H1 (cell line): Measurements from ENCODE around the gene GULP1. TPM values are rescaled to one million over a fixed set of nuclear protein-coding genes. Genes with fewer than 3 reads are reported as not detected.

Source experiments
- CTCF ChIA-PET: fragments of 300-600 bp; sonication (Branson Sonifier 250); formaldehyde crosslinking; loops from one replicate; lab custom pipeline; 2021; ENCODE audit not compliant: partially characterized antibody; lab: Charles Lee
- POLR2A ChIA-PET: fragments of 300-600 bp; sonication (Branson Sonifier 250); formaldehyde crosslinking; loops from one replicate; lab custom pipeline; 2021; ENCODE audit warnings: inconsistent platforms; ENCODE audit not compliant: partially characterized antibody; lab: Charles Lee
- DNase-seq, 2 experiments: peaks; one replicate each; pipeline versions ENCODE4 v3.0.0 to v3.0.0-alpha.2; 2010 to 2022; ENCODE audit warnings: low spot score in 2 of 2, low read depth in 1 of 2, mixed read lengths in 1 of 2
- FAIRE-seq: peaks from 2 replicates; lab custom pipeline; 2011; peaks lifted over from hg19 to GRCh38; lab: Jason Lieb, UNC
- H2AFZ ChIP-seq: 2 replicates; pipeline ENCODE4 v1.8.1; 2012; ENCODE audit warnings: low read length, inconsistent platforms
- H2AK5ac ChIP-seq: 2 replicates; pipeline ENCODE4 v1.6.1; 2013; ENCODE audit warnings: low read depth, low read length
- H2BK120ac ChIP-seq: replicated peaks from 2 replicates; pipeline ENCODE3; 2013; ENCODE audit warnings: low read depth, low read length, inconsistent platforms
- H2BK12ac ChIP-seq: 2 replicates; pipeline ENCODE4 v1.6.1; 2013; ENCODE audit warnings: low read depth, low read length
- H2BK15ac ChIP-seq: 2 replicates; pipeline ENCODE4 v1.6.1; 2013; ENCODE audit warnings: low read length
- H2BK20ac ChIP-seq: 2 replicates; pipeline ENCODE4 v1.6.1; 2013; ENCODE audit warnings: low read length
- H2BK5ac ChIP-seq: 2 replicates; pipeline ENCODE4 v1.6.1; 2013; ENCODE audit warnings: low read depth, low read length
- H3K14ac ChIP-seq: 2 replicates; pipeline ENCODE4 v1.6.1; 2013; ENCODE audit warnings: inconsistent platforms; ENCODE audit not compliant: insufficient read length
- H3K18ac ChIP-seq: 2 replicates; pipeline ENCODE4 v1.6.1; 2013; ENCODE audit warnings: low read length; ENCODE audit errors: extremely low read depth
- H3K23ac ChIP-seq: 2 replicates; pipeline ENCODE4 v1.6.1; 2013; ENCODE audit warnings: inconsistent platforms; ENCODE audit not compliant: insufficient read length
- H3K23me2 ChIP-seq: 2 replicates; pipeline ENCODE4 v1.6.1; 2013; ENCODE audit warnings: low read depth, low read length
- H3K27ac ChIP-seq: 2 replicates; pipeline ENCODE4 v1.6.1; 2011; ENCODE audit warnings: low read depth, low read length, inconsistent platforms
- H3K27me3 ChIP-seq, 4 experiments: replicated peaks in 1 of 4; 1 replicate in 1 of 4; 2 replicates in 3 of 4; pipeline versions ENCODE4 v1.6.1 to v1.8.1; 2011 to 2013; ENCODE audit warnings: low read length in 3 of 4, mild to moderate bottlenecking in 3 of 4, inconsistent platforms in 2 of 4, mixed read lengths in 2 of 4, moderate library complexity in 1 of 4; ENCODE audit not compliant: control insufficient read depth in 3 of 4, insufficient read depth in 3 of 4; ENCODE audit errors: extremely low read depth in 1 of 4
- H3K36me3 ChIP-seq, 4 experiments: 2 replicates each; pipeline versions ENCODE4 v1.6.1 to v1.8.1; 2011 to 2013; ENCODE audit warnings: mild to moderate bottlenecking in 4 of 4, low read length in 3 of 4, moderate library complexity in 2 of 4, control low read depth in 1 of 4, inconsistent platforms in 1 of 4; ENCODE audit not compliant: insufficient read depth in 4 of 4, control insufficient read depth in 2 of 4
- H3K4ac ChIP-seq: replicated peaks from 2 replicates; pipeline ENCODE3; 2013; ENCODE audit warnings: low read length, low read depth, mixed read lengths, inconsistent platforms; ENCODE audit not compliant: insufficient read length
- H3K4me1 ChIP-seq, 4 experiments: replicated peaks in 1 of 4; 1 replicate in 1 of 4; 2 replicates in 3 of 4; pipeline versions ENCODE4 v1.6.1 to v1.8.1; 2011 to 2013; ENCODE audit warnings: low read length in 3 of 4, inconsistent platforms in 2 of 4, mixed read lengths in 1 of 4; ENCODE audit not compliant: insufficient read depth in 4 of 4, control insufficient read depth in 3 of 4
- H3K4me2 ChIP-seq, 2 experiments: 2 replicates each; pipeline versions ENCODE4 v1.6.1 to v1.8.1; 2011 to 2013; ENCODE audit warnings: low read depth in 2 of 2, low read length in 2 of 2, control low read depth in 1 of 2, inconsistent platforms in 1 of 2, mild to moderate bottlenecking in 1 of 2; ENCODE audit not compliant: insufficient read depth in 1 of 2
- H3K4me3 ChIP-seq, 4 experiments: fragments of 200-600, 300-600 bp in 1 of 4; sonication (generic), shearing (Covaris generic), sonication (Bioruptor Twin) in 1 of 4; 2 replicates each; pipeline versions ENCODE4 v1.5.1 to v1.8.1; 2011 to 2016; ENCODE audit warnings: low read length in 4 of 4, low read depth in 3 of 4, control low read depth in 2 of 4, inconsistent platforms in 2 of 4, mild to moderate bottlenecking in 2 of 4, mixed read lengths in 1 of 4, moderate library complexity in 1 of 4; ENCODE audit not compliant: insufficient read depth in 2 of 4; ENCODE audit errors: extremely low read depth in 1 of 4
- H3K56ac ChIP-seq: replicated peaks from 2 replicates; pipeline ENCODE3; 2013; ENCODE audit warnings: low read depth, mild to moderate bottlenecking, mixed read lengths, low read length, inconsistent platforms; ENCODE audit not compliant: insufficient read length
- H3K79me1 ChIP-seq: 2 replicates; pipeline ENCODE4 v1.6.1; 2013; ENCODE audit warnings: low read depth, low read length, control low read depth
- H3K79me2 ChIP-seq, 2 experiments: 2 replicates each; pipeline versions ENCODE4 v1.6.1 to v1.8.1; 2012 to 2013; ENCODE audit warnings: low read length in 2 of 2, mild to moderate bottlenecking in 2 of 2, inconsistent platforms in 1 of 2; ENCODE audit not compliant: insufficient read depth in 2 of 2, control insufficient read depth in 1 of 2
- H3K9ac ChIP-seq, 4 experiments: replicated peaks in 1 of 4; 1 replicate in 1 of 4; 2 replicates in 3 of 4; pipeline versions ENCODE4 v1.6.1 to v1.8.1; 2011 to 2013; ENCODE audit warnings: low read depth in 3 of 4, low read length in 3 of 4, control low read depth in 2 of 4, mild to moderate bottlenecking in 2 of 4, moderate library complexity in 2 of 4, inconsistent platforms in 1 of 4; ENCODE audit errors: extremely low read depth in 1 of 4
- H3K9me3 ChIP-seq, 2 experiments: 2 replicates each; pipeline versions ENCODE4 v1.6.1 to v1.8.1; 2012 to 2013; ENCODE audit warnings: mild to moderate bottlenecking in 2 of 2, moderate library complexity in 2 of 2, control low read depth in 1 of 2, inconsistent platforms in 1 of 2, low read depth in 1 of 2, low read length in 1 of 2, mixed read lengths in 1 of 2; ENCODE audit not compliant: insufficient read depth in 2 of 2
- H4K20me1 ChIP-seq, 2 experiments: replicated peaks in 1 of 2; 2 replicates each; pipeline versions ENCODE3 to v1.8.1; 2011 to 2013; ENCODE audit warnings: inconsistent platforms in 2 of 2, low read length in 2 of 2, mild to moderate bottlenecking in 1 of 2; ENCODE audit not compliant: insufficient read depth in 2 of 2, control insufficient read depth in 1 of 2
- H4K5ac ChIP-seq: 2 replicates; pipeline ENCODE4 v1.6.1; 2013; ENCODE audit warnings: low read length, low read depth, mixed read lengths, inconsistent platforms; ENCODE audit not compliant: insufficient read length
- H4K8ac ChIP-seq: 2 replicates; pipeline ENCODE4 v1.8.0; 2013; ENCODE audit warnings: mild to moderate bottlenecking, moderate library complexity, low read length, inconsistent platforms; ENCODE audit not compliant: insufficient read depth; ENCODE audit errors: extremely low read depth
- H4K91ac ChIP-seq: replicated peaks from 2 replicates; pipeline ENCODE3; 2013; ENCODE audit warnings: low read length, mixed read lengths, inconsistent platforms; ENCODE audit not compliant: insufficient read length
- HDAC6 ChIP-seq: IDR thresholded peaks from one replicate; pipeline ENCODE4 v1.7.1; 2012; ENCODE audit warnings: low read depth, mild to moderate bottlenecking, inconsistent platforms, low read length, moderate library complexity
- SAP30 ChIP-seq: fragments of 300-600 bp; sonication (generic); IDR thresholded peaks from 2 replicates; pipeline ENCODE4 v1.7.1; 2012; ENCODE audit warnings: low read length, moderate library complexity, mild to moderate bottlenecking, inconsistent platforms; ENCODE audit not compliant: insufficient read depth, insufficient replicate concordance
- WGBS, 2 experiments: shearing (Covaris generic) in 1 of 2; methylation state at CpG; one replicate each; pipeline versions ENCODE4 v1.1.6 to v1.1.7; 2013 to 2015; ENCODE audit warnings: low lambda C conversion rate in 2 of 2, mixed read lengths in 2 of 2, inconsistent platforms in 1 of 2, low coverage in 1 of 2, missing lambda C conversion rate in 1 of 2; ENCODE audit not compliant: insufficient replicate concordance in 2 of 2, insufficient coverage in 1 of 2, insufficient read length in 1 of 2; ENCODE audit errors: extremely low coverage in 1 of 2, missing lambda C conversion rate in 1 of 2; 5-methylcytosine and 5-hydroxymethylcytosine counted together
- polyA plus RNA-seq, 7 experiments: library from polyadenylated mRNA; depleted of rRNA in 3 of 7; stranded (reverse) in 5 of 7; unstranded in 2 of 7; fragments of >200 nt in 5 of 7; fragments of 200-250 nt in 2 of 7; gene quantifications; 1 replicate in 5 of 7; 2 replicates in 1 of 7; 4 replicates in 1 of 7; pipeline versions ENCODE4 v1.2.1 to v1.2.3, GENCODE V29; 2011 to 2013; ENCODE audit warnings: missing spikeins in 2 of 7, mixed read lengths in 2 of 7
- total RNA-seq: library from RNA; stranded (reverse); fragmentation: NEBNext Ultra II Directional; extraction: Animal tissue kit (Norgen Biotek cat#: 25700); gene quantifications from 2 replicates; pipeline ENCODE4 v1.2.1, GENCODE V29; 2021
- TF ChIP-seq, protein P1 (sequence below): IDR thresholded peaks from 2 replicates; pipeline ENCODE4 v1.6.1; 2012; ENCODE audit warnings: inconsistent platforms

Gene GULP1
- total and polyA plus RNA-seq, 2 of the 8 experiments (the other 6 are each of a cell fraction or from before 2014, with no cell fraction given) = 69.7 to 139 TPM

DNA sequence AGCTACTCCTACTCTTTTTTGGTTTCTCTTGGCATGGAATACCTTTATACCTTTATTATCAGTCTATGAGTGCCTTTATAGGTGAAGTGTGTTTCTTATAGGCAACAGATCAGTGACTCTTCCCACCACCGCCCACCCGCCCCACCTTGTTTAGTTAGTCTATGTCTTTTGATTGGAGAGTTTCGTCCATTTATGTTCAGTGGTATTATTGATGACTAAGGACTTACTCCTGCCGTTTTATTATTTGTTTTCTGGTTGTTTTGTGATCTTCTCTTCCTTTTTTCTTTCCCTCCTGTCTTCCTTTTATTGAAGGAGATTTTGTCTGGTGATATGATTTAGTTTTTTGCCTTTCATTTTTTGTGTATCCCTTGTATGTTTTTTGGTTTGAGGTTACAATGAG is 179.5 kb downstream of the GULP1 start:
- no peak overlapping the region for H3K56ac ChIP-seq
- no peaks in the 10 kb centered on the region for H3K9me3 ChIP-seq
- H4K5ac ChIP-seq = no peak overlapping the region
- no peak overlapping the region for H3K18ac ChIP-seq
- H3K79me2 ChIP-seq = peaks cover 0 to 98% of the 10 kb centered on the region in 2 experiments; a peak in 3 of 4 replicates
- POLR2A ChIA-PET = no interaction called here
- H2BK12ac ChIP-seq = no peak overlapping the region
- H3K27me3 ChIP-seq = no peaks in the 10 kb centered on the region
- H3K4ac ChIP-seq = no peak overlapping the region
- TF ChIP-seq SAP30 (no peak), HDAC6 (no peak)
- TF ChIP-seq, protein P1, sequence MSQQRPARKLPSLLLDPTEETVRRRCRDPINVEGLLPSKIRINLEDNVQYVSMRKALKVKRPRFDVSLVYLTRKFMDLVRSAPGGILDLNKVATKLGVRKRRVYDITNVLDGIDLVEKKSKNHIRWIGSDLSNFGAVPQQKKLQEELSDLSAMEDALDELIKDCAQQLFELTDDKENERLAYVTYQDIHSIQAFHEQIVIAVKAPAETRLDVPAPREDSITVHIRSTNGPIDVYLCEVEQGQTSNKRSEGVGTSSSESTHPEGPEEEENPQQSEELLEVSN = no peak
- WGBS, 2 experiments = 84% methylated on average over 4 of the region's 4 CpGs; no CpG with 5 or more reads in 1 of the 2 experiments
- H2BK120ac ChIP-seq = no peak overlapping the region
- CTCF ChIA-PET = interaction anchor here (0.9 kb wide), 1 partner anchor 9 kb away, joined by 6 read pairs; no protein-coding TSS in a partner anchor
- no peak overlapping the region for H2AFZ ChIP-seq
- H4K20me1 ChIP-seq = peaks cover 0 to 7% of the 10 kb centered on the region in 2 experiments
- no peak overlapping the region for H3K14ac ChIP-seq
- H4K8ac ChIP-seq = no peak overlapping the region
- H3K23ac ChIP-seq = no peak overlapping the region
- H3K4me2 ChIP-seq = no peak overlapping the region
- FAIRE-seq (peak; percentile 13), DNase-seq (no peak)
- no peak overlapping the region for H4K91ac ChIP-seq
- H3K27ac ChIP-seq = no peak overlapping the region
- peaks cover 6% of the 10 kb centered on the region; the same call in 1 of the 2 replicates for H3K79me1 ChIP-seq
- H3K36me3 ChIP-seq = no peaks in the 10 kb centered on the region
- H2AK5ac ChIP-seq = no peak overlapping the region
- H3K23me2 ChIP-seq = no peaks in the 10 kb centered on the region
- no peak overlapping the region for H3K9ac ChIP-seq
- no peak overlapping the region for H2BK5ac ChIP-seq
- H2BK20ac ChIP-seq = no peak overlapping the region
- peaks cover 0 to 6% (median 3%) of the 10 kb centered on the region in 4 experiments; a peak in 2 of 7 replicates for H3K4me1 ChIP-seq
- H2BK15ac ChIP-seq = no peak overlapping the region
- H3K4me3 ChIP-seq = no peak overlapping the region
